GM21381 (cell line): ENCODE data around the gene ITGAD.
"Not testable (repeated sequence)": the region's sequence is repeated elsewhere in the genome, so short reads cannot be mapped to it uniquely, and the experiment has no call there.

Source experiments
- ATAC-seq: cut with Tn5 transposase; IDR thresholded peaks from one replicate; pipeline ENCODE4 v1.9.1; 2021; ENCODE audit warnings: mild to moderate bottlenecking, moderate library complexity; ENCODE audit not compliant: unreplicated experiment

ITGAD gene

DNA sequence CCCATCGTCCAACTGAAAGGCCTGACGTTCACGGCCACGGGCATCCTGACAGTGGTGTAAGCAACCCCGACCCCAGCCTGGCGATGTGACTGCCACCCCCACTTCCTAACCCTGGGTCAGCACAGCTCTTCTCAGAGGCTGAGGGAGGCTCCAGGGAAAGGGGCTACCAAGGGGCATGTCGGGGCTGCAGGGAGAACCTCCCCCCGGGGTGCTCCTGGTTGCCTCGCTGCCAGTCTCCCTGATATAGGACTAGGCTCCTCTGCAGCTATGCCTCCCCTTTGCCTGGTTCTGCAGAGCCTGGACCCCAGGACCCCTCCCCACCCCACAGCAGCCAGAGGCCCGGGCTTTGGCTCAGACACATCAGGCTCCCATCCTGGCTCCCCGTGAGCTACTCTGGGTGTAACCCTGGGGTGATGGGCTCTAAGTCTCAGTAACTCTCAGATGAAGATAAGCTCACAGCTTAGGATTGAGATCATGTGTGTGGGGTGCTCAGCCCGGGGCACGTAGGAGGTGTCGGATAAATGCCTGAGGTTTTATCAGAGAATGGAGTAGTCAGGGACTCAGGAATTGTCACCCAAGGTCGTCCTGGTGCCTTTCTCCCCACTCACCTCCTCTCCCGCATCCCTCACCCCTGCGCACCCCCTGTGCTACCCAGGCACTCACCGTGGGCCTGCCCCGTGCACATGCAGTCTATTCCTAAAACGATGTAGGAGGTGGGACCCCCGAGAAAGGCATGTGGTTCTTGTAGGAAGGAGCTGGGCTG lies 10.6 kb downstream of the ITGAD start:
- no peak for ATAC-seq

GRCh38 chr16:31404353-31405064 lies 11.4 kb downstream of the ITGAD start:
- ATAC-seq = no peak

DNA sequence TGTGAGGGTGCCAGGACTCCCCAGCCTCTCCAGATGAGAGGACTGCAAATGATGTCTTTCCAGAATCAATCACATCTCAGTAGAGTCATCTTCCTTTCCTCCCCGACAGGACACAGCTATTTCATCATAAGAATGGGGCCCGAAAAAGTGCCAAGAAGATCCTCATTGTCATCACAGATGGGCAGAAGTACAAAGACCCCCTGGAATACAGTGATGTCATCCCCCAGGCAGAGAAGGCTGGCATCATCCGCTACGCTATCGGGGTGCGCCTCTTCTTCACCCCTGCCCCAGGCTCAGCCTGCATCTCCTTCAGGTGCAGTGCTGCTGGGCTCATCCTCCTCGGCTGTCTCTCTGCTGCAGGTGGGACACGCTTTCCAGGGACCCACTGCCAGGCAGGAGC lies 14.3 kb downstream of the ITGAD start:
- no peak for ATAC-seq

- no peak for ATAC-seq
These were observed 16.3 kb downstream of the ITGAD start for GRCh38 chr16:31409433-31409832.

GRCh38 chr16:31410082-31410481 lies 16.9 kb downstream of the ITGAD start:
- no peak for ATAC-seq

DNA sequence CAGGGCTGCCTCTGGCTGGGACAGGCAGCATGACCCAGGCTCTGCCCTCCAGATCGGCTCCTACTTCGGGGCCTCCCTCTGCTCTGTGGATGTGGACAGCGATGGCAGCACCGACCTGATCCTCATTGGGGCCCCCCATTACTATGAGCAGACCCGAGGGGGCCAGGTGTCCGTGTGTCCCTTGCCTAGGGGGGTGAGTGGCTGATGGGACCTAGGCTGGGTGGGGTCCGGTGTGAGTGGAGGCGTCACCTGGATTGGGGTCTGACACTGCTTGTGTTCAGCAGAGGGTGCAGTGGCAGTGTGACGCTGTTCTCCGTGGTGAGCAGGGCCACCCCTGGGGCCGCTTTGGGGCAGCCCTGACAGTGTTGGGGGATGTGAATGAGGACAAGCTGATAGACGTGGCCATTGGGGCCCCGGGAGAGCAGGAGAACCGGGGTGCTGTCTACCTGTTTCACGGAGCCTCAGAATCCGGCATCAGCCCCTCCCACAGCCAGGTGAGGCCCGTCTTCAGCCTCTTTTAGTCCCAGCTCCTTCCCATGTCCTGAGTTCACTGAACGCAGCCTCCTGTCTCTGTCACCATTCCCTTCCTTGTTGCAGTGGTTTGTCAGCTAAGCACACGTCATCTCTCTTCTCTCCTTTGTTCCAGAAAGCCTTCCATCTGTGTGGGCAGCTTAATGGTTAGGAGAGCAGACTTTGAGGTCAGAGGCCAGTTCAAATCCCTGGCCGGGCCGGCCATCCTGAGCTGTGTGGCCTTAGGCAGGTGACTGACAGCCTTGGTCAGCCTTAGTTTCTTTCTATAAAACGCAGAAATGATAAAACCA lies 18.1 kb downstream of the ITGAD start:
- no peak for ATAC-seq

- no peak for ATAC-seq
These were observed 19.6 kb downstream of the ITGAD start for GRCh38 chr16:31412750-31413149.

DNA sequence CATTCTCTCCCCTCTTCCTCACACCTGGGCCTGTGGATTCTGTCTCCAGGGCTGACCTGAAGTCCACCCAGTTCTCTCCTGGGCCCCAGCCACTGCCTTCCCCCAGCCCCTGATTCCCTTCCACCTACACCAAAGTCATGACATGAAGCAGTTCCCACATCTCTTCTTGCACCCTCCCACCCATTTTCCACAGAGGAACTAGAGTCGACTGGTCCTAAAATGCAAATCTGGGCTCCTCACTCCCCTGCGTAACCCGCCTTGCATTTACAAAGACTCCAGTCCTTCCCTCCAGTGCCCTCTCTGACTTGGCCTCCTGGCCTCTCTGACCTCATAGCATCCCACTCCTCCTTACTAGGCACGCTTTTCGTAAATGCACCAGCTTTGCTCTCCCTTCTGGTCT lies 20.2 kb downstream of the ITGAD start:
- no peak for ATAC-seq

- no peak for ATAC-seq
These were observed 20.8 kb downstream of the ITGAD start for GRCh38 chr16:31413943-31414342.

DNA sequence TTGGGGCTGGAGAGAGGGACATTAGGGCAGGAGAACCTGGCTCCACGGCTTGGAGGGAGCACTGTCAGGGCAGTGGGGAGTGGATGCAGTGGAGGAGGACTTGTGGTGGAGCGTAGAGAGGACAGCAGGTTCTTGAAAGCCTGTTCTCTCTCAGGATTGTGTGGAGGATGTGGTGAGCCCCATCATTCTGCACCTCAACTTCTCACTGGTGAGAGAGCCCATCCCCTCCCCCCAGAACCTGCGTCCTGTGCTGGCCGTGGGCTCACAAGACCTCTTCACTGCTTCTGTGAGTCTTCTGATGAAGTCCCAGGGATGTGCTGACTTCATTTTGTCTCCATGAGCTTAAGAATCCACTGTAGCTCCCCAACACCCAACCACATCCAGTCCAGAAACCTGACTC lies 21.6 kb downstream of the ITGAD start:
- no peak for ATAC-seq

DNA sequence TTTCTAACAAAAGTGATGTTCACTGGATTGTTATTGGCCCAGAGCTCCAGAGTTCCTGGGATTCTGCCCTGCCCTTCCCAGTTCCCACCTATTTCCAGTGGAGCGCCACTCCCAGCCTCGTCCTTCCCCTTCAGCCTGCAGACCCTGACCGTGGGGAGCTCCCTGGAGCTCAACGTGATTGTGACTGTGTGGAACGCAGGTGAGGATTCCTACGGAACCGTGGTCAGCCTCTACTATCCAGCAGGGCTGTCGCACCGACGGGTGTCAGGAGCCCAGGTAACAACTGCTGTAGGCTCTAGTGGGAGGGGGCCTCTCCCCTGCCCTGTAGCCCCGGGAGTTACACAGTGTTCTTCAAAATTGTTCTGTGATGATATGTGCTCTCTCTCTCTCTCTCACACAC lies 23.2 kb downstream of the ITGAD start:
- ATAC-seq = no peak

DNA sequence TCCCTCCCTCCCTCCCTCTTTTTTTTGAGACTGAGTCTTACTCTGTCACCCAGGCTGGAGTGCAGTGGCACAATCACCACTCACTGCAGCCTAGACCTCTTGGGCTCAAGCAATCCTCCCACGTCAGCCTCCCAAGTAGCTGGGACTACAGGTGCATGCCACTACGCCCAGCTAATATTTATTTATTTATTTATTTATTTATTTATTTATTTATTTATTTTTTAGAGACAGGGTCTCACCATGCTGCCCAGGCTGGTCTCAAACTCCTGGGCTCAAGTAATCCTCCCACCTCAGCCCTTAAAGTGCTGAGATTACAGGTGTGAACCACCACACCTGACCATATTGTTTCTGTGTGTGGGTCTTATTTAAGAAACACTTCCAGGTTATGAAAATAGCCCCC lies 23.9 kb downstream of the ITGAD start:
- not testable (repeated sequence) for ATAC-seq

DNA sequence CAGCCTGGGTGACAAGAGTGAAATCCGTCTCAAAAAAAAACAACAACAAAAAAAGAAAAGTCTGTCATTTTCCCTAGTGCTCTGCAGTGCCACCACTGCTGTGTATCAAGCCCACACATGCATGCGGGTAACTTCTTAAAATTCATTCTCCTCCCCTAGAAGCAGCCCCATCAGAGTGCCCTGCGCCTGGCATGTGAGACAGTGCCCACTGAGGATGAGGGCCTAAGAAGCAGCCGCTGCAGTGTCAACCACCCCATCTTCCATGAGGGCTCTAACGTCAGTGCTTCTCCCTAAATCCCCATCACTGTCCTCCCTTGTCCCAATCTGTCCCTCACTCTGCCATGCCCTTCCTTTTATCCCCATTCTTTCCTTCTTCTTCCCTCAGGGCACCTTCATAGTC lies 24.8 kb downstream of the ITGAD start:
- ATAC-seq = no peak

DNA sequence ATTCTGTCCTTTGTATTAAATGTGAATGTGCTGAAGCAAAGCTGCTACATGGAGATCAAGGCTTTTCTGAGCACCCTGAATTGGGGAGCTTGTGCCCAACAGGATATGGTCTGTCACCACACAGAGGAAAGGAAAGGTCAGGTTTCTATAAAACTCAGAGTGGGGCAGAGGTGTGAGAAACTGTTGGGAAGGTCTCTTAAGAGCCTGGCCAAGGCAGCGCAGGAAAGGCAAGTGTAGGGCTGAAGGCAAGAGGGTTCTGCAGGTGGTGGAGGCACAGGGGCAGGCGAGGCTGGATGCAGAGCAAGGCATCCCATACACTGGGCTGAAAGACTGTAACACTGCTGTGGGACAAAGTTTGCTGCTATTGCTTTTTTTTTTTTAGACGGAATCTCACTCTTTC lies 26.9 kb downstream of the ITGAD start:
- no peak for ATAC-seq

DNA sequence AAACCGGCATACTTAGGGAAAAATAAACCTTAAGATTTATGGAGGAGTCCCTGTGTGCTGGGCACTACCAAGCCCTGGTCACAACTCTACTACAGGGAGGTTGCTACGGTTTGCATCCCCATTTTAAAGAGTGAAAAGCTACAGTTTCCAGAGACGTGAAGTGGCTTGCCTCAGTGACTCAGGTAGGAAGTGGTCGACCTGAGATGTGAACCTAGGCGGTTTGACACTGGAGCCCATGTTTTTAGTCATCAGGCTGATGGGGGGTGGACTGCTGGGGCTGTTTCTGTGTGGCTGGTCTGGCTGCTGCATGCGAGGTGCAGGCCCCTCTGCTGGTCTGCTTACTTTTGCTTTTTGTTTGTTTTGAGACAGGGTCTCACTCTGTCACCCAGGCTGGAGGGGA lies 28.5 kb downstream of the ITGAD start:
- no peak for ATAC-seq

- ATAC-seq = no peak
These were observed 30.1 kb downstream of the ITGAD start for GRCh38 chr16:31423241-31423640.

DNA sequence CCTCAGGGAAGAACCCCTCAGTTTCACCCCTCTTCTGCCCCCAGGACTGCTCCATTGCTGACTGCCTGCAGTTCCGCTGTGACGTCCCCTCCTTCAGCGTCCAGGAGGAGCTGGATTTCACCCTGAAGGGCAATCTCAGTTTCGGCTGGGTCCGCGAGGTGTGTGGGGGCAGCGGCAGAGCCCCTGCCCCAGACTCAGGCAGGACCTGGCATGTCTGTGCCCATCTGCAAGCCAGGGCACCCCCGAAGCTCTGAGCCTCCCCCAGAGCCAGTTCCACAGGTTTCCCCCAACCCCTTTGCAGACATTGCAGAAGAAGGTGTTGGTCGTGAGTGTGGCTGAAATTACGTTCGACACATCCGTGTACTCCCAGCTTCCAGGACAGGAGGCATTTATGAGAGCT lies 30.7 kb downstream of the ITGAD start:
- no peak for ATAC-seq

- no peak for ATAC-seq
These were observed 34.5 kb downstream of the ITGAD start for GRCh38 chr16:31427441-31428278.

GRCh38 chr16:31428279-31428597 lies 35.1 kb downstream of the ITGAD start, which contains the start of gene COX6A2:
Gene COX6A2, minus strand, starts transcription at chr16:31428360. Its CDS starts 35 bp downstream, at chr16:31428325.
- no peak for ATAC-seq

- no peak for ATAC-seq
These were observed 35.6 kb downstream of the ITGAD start for GRCh38 chr16:31428638-31429247.
